Pancreas (tissue), 10 donors: ENCODE measurements around the gene COL8A2. TPM values are rescaled to one million over a fixed set of nuclear protein-coding genes. Genes with fewer than 3 reads are reported as not detected.
A peak's percentile ranks its signal among the peaks of the same experiment; 100 is the strongest.

Experiments used
- ATAC-seq, 4 donors: fragments of 200-7000 bp; cut with Tn5 transposase; one replicate each; pipeline versions ENCODE4 v1.8.0 to v1.9.1; 2020; ENCODE audit warnings: mild to moderate bottlenecking in 4 of 4, moderate library complexity in 4 of 4
- DNase-seq, 6 donors: peaks; one replicate each; pipeline ENCODE4 v3.0.0-alpha.2; 2020
- FAIRE-seq: peaks from 2 replicates; lab custom pipeline; 2012; peaks lifted over from hg19 to GRCh38; lab: Jason Lieb, UNC
- H3K27ac ChIP-seq, 4 donors: fragments of 200-600 bp; sonication (generic); 1 replicate in 3 of 4; 2 replicates in 1 of 4; pipeline versions ENCODE4 v1.5.0 to v1.8.0; 2020
- H3K27me3 ChIP-seq, 4 donors: fragments of 200-600 bp; one replicate each; pipeline ENCODE4 v1.8.0; 2021
- H3K36me3 ChIP-seq, 3 donors: fragments of 200-600 bp; sonication (generic) in 1 of 3; one replicate each; pipeline versions ENCODE4 v1.5.0 to v1.8.0; 2020 to 2021
- H3K4me1 ChIP-seq, 3 donors: fragments of 200-600 bp; one replicate each; pipeline ENCODE4 v1.8.0; 2021
- H3K4me3 ChIP-seq, 4 donors: fragments of 200-600 bp; sonication (generic) in 2 of 4; one replicate each; pipeline versions ENCODE4 v1.5.0 to v1.8.0; 2020 to 2021
- H3K9me3 ChIP-seq, 4 donors: fragments of 200-600 bp; one replicate each; pipeline ENCODE4 v1.8.0; 2021
- CTCF ChIP-seq, 4 donors: fragments of 200-600 bp; sonication (generic) in 3 of 4; IDR thresholded peaks; one replicate each; pipeline versions ENCODE4 v1.5.0 to v1.8.0; 2021; ENCODE audit warnings: antibody characterized with exemption in 4 of 4
- WGBS, 2 donors: extraction: QIAGEN DNeasy Blood & Tissue Kit; methylation state at CpG; one replicate each; pipeline ENCODE4 v1.1.7; 2013; 5-methylcytosine and 5-hydroxymethylcytosine counted together
- intact Hi-C, 3 donors: fragments of 100-400 bp; cut with DNase I; formaldehyde crosslinking; loops; one replicate each; pipeline versions ENCODE4 v1.11.1 to v1.14.2; 2022
- polyA plus RNA-seq, 2 donors: library from polyadenylated mRNA; stranded (reverse); fragments of 200-250 nt; gene quantifications; one replicate each; pipeline ENCODE4 v1.2.3, GENCODE V29; 2013
- total RNA-seq, 6 donors: library from RNA; stranded (reverse); fragmentation: NEBNext Ultra II Directional in 4 of 6; extraction: Animal tissue kit (Norgen Biotek cat#: 25700) in 4 of 6; gene quantifications; one replicate each; pipeline versions ENCODE4 v1.2.1 to v1.2.4, GENCODE V29; 2021 to 2023
- donor health status: healthy with polysubstance abuse.
- donor health status: DM: no; HTN: no; CAD: no; lungs with moderate emphysema.
- donor health status: DM: no; HTN: no; CAD: no.
- donor health status: control.
- donor health status: control.
- donor health status: Bipolar disorder and iron deficiency.
- donor health status: DM: yes; HTN: yes; CAD: no.
- donor health status: DM: no; HTN: no; CAD: no.
- donor health status: DM: no; HTN: no; CAD: no.
- donor health status: DM: yes; HTN: yes; CAD: no.

The COL8A2 gene
- total and polyA plus RNA-seq, 8 donors = 0.12 to 3.3 (median 0.36) TPM

- Histone ChIP-seq H3K4me3 (peak overlapping the region in 1 of 4 donors; percentile 99), H3K9me3 (no peaks in the 10 kb centered on the region), H3K4me1 (peaks cover 10 to 31% (median 11%) of the 10 kb centered on the region in 3 donors), H3K27ac (peak overlapping the region in 2 of 4 donors; percentile 96 to 97), H3K36me3 (no peaks in the 10 kb centered on the region), H3K27me3 (no peaks in the 10 kb centered on the region)
- no peak for DNase-seq
- 74 to 75% methylated on average over 9 of the region's 9 CpGs for WGBS, 2 donors
- ATAC-seq = no peak
- FAIRE-seq = no peak
- intact Hi-C loops = no loop called here
- TF ChIP-seq CTCF (IDR thresholded peaks at IDR 0.05) = no peak
Measured at GRCh38 chr1:36157973-36158826, 33.2 kb upstream of the COL8A2 start.

GRCh38 chr1:36157115-36157903 is 32.3 kb upstream of the COL8A2 start:
- no peak for TF ChIP-seq CTCF (IDR thresholded peaks at IDR 0.05)
- peak in 2 of 4 donors; percentile 0 to 2 for ATAC-seq
- intact Hi-C loops = no loop called here
- 23 to 45% methylated on average over 5 to 9 of the region's 9 CpGs for WGBS, 2 donors
- Histone ChIP-seq H3K27ac (peak overlapping the region; percentile 31 to 97 (median 96)), H3K4me1 (peaks cover 4 to 22% (median 4%) of the 10 kb centered on the region in 3 donors), H3K27me3 (no peaks in the 10 kb centered on the region), H3K36me3 (no peaks in the 10 kb centered on the region), H3K9me3 (no peaks in the 10 kb centered on the region), H3K4me3 (peak overlapping the region; percentile 59 to 100 (median 99))
- DNase-seq = no peak
- no peak for FAIRE-seq

GRCh38 chr1:36156329-36157114 is 31.5 kb upstream of the COL8A2 start:
- Histone ChIP-seq H3K9me3 (no peaks in the 10 kb centered on the region), H3K4me3 (peak overlapping the region; percentile 59 to 100 (median 99)), H3K27me3 (no peaks in the 10 kb centered on the region), H3K4me1 (peaks cover 0 to 23% (median 4%) of the 10 kb centered on the region in 3 donors), H3K27ac (peak overlapping the region; percentile 89 to 97 (median 96)), H3K36me3 (no peaks in the 10 kb centered on the region)
- TF ChIP-seq CTCF (IDR thresholded peaks at IDR 0.05) = no peak
- 0 to 1% methylated on average over 39 to 69 of the region's 69 CpGs for whole genome bisulfite sequencing, 2 donors
- FAIRE-seq = no peak
- ATAC-seq = peak; percentile 52 to 68 (median 60)
- DNase-seq = peak; percentile 53 to 81 (median 72)
- intact Hi-C loops = no loop called here

- intact Hi-C loops = no loop called here
- WGBS, 2 donors = 0 to 1% methylated on average over 48 to 88 of the region's 88 CpGs
- no peak for TF ChIP-seq CTCF (IDR thresholded peaks at IDR 0.05)
- peak within 1 kb of the TSS; percentile 89 to 97 (median 96) for H3K27ac ChIP-seq
- peak within 1 kb of the TSS; percentile 59 to 100 (median 99) for H3K4me3 ChIP-seq
- no peaks in the 10 kb centered on the region for H3K9me3 ChIP-seq
- no peaks in the 10 kb centered on the region for H3K27me3 ChIP-seq
- peak; percentile 82 to 95 (median 88) for DNase-seq
- no peak for FAIRE-seq
- H3K4me1 ChIP-seq = peaks cover under 1 to 28% (median 5%) of the 10 kb centered on the region in 3 donors
- ATAC-seq = peak; percentile 76 to 87 (median 77)
- no peaks in the 10 kb centered on the region for H3K36me3 ChIP-seq
Measured at GRCh38 chr1:36155408-36156328, 30.6 kb upstream of the COL8A2 start, which contains the start of gene MAP7D1. Gene MAP7D1, plus strand, starts transcription at chr1:36156160. Its CDS starts 258 bp downstream, at chr1:36156418.
